ENCODE measurements around the gene CDK18.

DNA sequence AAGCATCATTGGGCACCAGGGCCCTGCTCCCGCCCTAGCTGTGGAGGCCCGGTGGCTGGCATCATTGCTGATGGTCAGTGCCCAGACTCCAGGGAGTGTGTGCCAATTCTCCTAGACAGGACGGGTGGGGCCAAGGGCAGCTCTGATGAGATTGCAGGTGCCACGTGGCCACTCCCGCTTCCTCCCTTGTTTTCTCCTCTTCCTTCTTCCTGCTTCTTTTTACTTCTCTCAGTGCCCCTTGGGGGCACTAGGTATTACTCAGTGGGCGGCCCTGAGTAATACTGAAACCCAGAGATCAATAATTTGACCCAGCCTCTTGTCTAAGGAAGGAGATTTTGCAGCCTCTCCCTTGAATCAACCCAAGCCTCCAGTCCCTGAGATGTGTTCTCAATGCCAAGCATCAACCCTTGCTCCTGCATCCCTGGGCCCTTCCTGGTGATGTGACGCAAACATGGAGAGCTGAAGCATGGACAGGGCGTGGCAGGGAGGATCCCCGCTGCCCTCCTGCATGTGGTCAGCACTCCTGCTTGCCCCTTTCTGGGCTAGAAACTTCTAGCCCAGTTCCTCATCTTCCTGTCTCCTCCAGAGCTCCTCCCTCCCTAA, 32.4 kb downstream of the CDK18 start:
- TF ChIP-seq ZNF274 (IDR thresholded peaks at IDR 0.05; ENCODE audit: low read depth, low read length) (no peak), SUZ12 (IDR thresholded peaks at IDR 0.05; ENCODE audit: extremely low read depth, insufficient read depth, insufficient read length) (no peak), YY1 (IDR thresholded peaks at IDR 0.05; ENCODE audit: insufficient read depth, insufficient read length) (no peak)

Data from NT2/D1 (cell line).